ENCODE measurements around the gene LMF2.

GRCh38 chr22:50505276-50505775 is 2.2 kb downstream of the LMF2 start:
- TF ChIP-seq, protein P1, sequence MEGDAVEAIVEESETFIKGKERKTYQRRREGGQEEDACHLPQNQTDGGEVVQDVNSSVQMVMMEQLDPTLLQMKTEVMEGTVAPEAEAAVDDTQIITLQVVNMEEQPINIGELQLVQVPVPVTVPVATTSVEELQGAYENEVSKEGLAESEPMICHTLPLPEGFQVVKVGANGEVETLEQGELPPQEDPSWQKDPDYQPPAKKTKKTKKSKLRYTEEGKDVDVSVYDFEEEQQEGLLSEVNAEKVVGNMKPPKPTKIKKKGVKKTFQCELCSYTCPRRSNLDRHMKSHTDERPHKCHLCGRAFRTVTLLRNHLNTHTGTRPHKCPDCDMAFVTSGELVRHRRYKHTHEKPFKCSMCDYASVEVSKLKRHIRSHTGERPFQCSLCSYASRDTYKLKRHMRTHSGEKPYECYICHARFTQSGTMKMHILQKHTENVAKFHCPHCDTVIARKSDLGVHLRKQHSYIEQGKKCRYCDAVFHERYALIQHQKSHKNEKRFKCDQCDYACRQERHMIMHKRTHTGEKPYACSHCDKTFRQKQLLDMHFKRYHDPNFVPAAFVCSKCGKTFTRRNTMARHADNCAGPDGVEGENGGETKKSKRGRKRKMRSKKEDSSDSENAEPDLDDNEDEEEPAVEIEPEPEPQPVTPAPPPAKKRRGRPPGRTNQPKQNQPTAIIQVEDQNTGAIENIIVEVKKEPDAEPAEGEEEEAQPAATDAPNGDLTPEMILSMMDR (IDR thresholded peaks at IDR 0.05), result no peak
- TF ChIP-seq POLR2A (IDR thresholded peaks at IDR 0.05), result no peak

All from uterus (tissue), 2 donors.